Stimulated activated CD8-positive, alpha-beta memory T cell treated with anti-CD3 and anti-CD28 coated beads, Interleukin-7, amount 100 ng/mL, for 1 hour (primary cell): ENCODE results near the gene CRIP2.

Experiments used
- DNase-seq, 2 donors: peaks; one replicate each; pipeline ENCODE4 v3.0.0-alpha.2; 2020; ENCODE audit warnings: low read depth in 2 of 2

The CRIP2 gene, protein sequence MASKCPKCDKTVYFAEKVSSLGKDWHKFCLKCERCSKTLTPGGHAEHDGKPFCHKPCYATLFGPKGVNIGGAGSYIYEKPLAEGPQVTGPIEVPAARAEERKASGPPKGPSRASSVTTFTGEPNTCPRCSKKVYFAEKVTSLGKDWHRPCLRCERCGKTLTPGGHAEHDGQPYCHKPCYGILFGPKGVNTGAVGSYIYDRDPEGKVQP

DNA sequence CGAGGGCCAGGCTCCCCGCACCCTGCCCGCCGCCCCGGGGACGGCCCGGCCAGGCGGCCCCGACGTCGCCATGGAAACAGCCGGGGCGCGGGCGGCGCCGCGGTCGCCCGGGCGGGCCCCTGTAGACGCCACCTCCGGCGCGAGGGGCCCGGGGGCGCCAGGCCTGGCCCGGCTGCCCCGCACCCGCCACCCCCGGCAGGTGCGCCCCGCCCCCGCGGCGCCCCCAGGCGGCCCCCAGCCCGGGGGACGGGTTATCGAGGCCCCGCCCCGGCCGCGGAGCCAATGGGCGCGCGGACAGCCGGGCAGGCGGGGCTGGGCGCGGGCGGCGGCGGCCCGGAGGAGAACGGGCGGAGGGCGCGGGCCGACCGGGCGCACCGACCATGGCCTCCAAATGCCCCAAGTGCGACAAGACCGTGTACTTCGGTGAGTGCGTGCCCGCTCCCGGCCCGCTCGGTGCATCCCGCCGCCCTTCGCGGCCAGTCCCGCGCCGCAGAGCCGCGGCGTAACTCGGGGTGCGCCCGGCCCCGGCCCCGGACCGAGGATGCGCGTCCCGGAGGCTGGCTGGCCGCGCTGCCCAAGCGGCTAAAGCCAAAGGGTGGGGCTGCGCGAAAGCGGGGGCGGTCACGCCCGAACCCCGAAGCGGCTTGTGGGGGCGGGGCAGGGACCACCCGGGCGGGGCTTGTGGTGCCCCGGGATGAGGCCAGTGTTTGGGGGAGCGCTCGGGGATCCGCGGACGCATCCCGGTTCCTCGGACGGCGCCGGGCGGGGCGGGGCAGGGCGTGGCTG, at the start of gene CRIP2:
Gene CRIP2 (plus strand): TSS at position 339 of the 786 bp plus-strand sequence. CDS start 42 bp downstream, at position 381.
- DNase-seq, result no peak

DNA sequence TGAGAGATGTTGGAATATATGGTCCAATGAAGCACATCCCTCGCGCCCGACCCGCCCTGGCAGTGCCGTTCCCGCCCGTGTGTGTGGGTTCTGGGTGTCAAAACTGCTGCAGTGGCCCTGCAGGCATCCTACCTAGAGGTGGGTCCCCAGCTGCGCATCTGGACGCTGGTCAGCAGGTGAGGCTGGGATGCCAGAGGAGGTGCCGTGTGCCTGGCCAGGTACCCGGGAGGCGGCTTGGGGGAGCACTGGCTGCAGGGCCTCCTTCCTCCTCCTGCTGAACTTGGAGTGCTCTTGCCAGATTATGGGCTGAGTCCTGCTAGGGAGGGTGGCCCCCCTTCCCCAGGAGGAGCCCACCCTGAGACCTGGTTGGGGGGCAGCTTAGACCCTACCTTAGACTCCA, 49.8 kb upstream of the CRIP2 start:
- DNase-seq, result no peak

DNA sequence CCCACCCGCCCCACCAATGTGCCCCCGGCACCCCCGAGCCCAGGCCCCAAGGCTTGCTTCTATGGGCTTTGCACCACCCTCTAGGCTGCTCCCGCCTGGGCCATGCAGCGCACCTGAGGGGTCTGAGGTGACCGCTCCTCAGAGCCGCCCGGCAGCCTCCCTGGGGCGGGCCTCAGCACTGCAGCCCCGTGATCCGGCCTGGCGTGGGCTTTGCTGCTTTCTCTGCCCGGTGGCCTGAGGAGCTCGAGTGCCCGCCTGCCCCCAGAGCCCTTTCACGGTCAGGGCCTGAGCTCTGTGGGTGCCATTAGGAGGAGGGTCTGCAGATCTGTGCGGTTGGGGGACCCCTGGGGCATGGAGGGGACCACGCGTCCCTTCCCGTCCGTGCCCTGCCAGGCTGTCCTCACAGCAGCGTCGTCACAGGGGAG, 48.8 kb upstream of the CRIP2 start:
- no peak for DNase-seq

- no peak for DNase-seq
Observed at GRCh38 chr14:105426416-105427130, 48.0 kb upstream of the CRIP2 start.

- no peak for DNase-seq
Observed at GRCh38 chr14:105427412-105427811, 47.2 kb upstream of the CRIP2 start.

GRCh38 chr14:105427936-105428485, 46.6 kb upstream of the CRIP2 start:
- DNase-seq, result no peak

- DNase-seq, result no peak
Observed at GRCh38 chr14:105430042-105430441, 44.6 kb upstream of the CRIP2 start.

- DNase-seq, result no peak
Observed at GRCh38 chr14:105430565-105430964, 44.1 kb upstream of the CRIP2 start.

DNA sequence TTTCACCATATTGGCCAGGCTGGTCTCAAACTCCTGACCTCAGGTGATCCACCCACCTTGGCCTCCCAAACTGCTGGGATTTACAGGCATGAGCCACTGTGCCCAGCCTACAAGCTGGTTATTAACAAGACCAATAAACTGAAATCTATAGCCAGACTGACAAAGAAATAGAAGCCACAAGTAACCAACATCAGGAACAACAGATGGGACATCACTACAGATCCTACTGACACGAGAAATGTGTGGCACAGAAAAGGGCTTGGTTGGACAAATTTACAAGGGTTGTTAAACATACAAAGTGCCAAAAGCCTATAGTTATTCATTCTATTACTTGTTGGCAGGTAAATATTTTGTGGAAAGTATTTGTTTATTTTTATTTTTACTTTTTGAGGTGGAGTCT, 43.4 kb upstream of the CRIP2 start:
- no peak for DNase-seq

DNA sequence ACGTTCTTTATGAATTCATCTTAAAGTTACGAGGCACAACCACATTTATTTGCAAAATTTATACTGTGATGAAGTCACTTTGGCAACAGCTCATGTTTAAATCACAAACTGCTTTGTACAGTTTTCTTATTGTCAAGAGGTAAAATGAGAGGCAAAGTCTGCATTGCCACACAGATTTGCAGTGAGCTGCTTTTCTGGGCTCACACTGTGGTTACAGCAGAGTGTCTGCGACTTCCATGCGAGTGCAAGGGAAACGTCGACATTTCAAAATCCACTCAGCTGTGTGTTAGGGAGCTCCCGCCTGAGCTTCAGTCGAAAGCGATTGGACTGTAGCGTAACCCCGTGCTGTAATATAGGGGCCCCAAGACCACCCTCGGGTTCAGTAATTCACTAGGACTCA, 42.0 kb upstream of the CRIP2 start:
- no peak for DNase-seq

GRCh38 chr14:105433161-105433605, 41.4 kb upstream of the CRIP2 start:
- no peak for DNase-seq

DNA sequence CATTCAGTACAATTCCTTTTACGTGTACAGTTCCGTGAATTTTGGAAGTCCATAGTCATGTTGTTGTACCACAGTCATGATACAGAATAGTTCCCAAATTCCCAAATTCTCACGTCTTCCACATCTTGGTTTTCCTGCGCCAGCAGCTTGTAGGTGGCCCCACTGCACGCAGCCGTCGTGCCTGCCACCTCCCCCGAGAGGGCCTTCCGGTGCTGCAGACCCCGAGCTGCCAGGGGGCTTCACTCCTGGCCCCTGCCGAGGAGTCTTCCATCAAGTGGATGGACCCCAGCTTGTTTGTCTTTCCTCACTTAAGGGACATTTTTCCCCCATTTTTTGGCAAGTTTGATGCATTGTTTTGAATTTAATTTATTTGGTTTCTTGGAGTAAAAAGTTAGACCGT, 38.2 kb upstream of the CRIP2 start:
- no peak for DNase-seq

DNA sequence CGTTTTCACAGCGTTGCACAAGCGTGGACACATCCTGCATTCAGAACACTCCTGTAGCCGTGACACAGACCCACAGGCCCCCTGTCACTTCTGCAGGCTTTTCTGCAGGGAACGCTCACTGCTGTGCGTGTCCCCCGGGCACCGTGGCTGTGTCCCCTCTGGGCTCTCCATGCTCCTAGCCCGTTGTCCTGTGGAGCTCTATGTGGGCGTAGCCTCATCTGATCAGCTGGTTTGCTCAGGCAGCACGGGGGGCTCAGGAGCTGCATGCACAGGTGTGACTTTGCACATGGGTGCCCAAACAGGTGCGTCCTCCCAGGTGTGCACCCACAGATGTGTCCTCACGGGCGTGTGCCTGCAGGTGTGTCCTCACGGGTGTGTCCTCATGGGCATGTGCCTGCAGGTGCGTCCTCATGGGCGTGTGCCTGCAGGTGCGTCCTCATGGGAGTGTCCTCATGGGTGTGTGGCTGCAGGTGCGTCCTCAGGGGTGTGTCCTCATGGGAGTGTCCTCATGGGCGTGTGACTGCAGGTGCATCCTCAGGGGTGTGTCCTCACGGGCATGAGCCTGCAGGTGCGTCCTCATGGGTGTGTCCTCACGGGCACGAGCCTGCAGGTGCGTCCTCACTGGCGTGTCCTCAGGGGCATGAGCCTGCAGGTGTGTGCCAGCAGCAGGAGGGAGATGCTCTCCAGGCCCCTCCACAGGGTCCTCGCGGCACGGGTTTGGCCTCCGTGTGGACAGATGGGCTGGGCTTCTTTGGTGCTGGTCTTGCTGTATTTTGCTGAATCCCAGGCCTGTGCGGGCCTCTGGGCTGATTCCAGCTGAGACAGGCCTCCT, 37.5 kb upstream of the CRIP2 start:
- DNase-seq, result no peak

GRCh38 chr14:105437723-105438500, 36.7 kb upstream of the CRIP2 start:
- no peak for DNase-seq

GRCh38 chr14:105439179-105439578, 35.4 kb upstream of the CRIP2 start:
- DNase-seq, result no peak

- DNase-seq, result no peak
Observed at GRCh38 chr14:105439710-105440553, 34.7 kb upstream of the CRIP2 start.

GRCh38 chr14:105440554-105440900, 34.1 kb upstream of the CRIP2 start:
- DNase-seq, result no peak

DNA sequence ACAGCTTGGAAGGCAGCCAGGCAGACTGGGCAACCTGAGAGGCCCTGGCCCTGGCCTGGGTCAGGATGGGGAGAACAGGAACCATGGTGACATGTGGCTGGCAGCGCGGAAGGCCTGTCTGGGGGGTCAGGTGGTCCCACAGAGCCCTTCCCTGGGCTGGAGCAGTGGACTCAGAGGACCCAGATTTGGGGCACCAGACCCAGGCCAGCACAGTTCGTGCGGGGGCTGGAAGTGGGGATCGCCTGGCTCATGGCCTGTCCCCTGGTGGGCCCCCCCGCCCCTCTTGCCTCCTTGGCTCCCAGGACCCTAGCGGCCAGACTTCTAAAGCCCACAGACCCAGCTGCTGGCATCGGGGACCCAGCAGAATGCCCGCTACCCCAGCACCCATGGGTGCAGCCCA, 33.6 kb upstream of the CRIP2 start:
- DNase-seq, result no peak

GRCh38 chr14:105442125-105442524, 32.5 kb upstream of the CRIP2 start:
- no peak for DNase-seq

DNA sequence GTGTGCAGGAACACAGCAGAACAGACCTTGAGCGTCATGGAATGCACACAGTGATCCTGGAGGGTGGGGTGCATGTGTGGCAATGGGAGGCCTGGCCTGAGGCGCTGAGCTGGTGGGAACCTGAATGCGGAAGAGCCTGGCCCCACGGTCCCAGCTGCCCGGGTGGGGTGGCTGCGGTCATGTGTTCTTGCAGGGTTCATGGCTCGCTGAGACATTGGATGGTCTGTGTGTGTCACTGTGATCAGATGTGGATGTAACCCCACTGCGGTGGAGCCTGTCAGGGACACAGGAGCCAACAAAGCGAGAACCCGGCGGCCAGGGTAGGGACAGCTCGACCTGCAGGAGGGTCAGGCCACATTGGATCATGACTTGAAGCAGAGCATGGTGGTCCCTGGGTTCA, 31.8 kb upstream of the CRIP2 start:
- no peak for DNase-seq
